Measurements from ENCODE around the gene PIP5KL1. TPM values are rescaled to one million over a fixed set of nuclear protein-coding genes. Genes with fewer than 3 reads are reported as not detected.

Gene PIP5KL1
- total and polyA plus RNA-seq, 7 experiments from 2014 or later = 0.17 to 2.9 (median 1.9) TPM; not detected in 1

DNA sequence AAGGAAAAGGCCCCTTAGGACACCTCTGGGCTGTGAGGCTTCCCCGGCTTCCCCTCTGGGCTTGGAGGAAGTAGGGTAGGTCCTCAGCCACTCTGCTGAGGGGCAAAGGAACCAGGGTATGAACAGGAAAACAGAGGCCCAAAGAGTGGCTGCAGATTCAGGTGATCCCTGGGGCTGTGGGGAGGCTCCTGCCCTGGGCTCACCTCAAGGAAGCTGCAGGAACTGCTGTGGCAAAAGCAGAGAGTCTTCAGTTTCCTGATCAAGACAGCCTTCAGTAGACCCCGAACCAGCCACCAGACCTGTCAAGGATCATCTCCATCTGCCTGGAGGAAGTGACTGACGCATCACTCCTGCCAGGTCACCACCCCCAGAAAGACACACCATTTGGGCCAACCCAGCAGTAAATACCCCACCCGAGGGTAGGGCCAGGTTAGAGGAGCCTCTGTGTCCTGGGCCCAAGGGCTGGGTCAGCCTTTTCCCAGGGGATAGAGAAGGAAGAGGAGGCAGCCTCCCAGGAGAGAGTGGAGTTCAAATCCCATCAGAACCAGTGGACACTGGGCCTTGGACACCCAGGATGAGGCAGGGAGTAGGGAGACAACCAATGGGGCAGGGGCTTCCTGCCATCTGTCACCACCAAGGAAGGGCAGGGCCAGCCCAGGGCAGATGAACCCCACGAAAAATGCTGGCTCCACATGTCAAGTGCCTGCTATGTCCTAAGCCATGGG, 25.4 kb downstream of the PIP5KL1 start:
- Histone ChIP-seq H3K9me3 (ENCODE audit: control insufficient read depth in 2 of 3, low read length in 3 of 3) (no peaks in the 10 kb centered on the region), H3K4me1 (ENCODE audit: control insufficient read depth in 2 of 2, insufficient read depth in 2 of 2, low read length in 2 of 2) (peaks cover 30 to 43% of the 10 kb centered on the region in 2 donors), H3K27me3 (ENCODE audit: control insufficient read depth in 2 of 2, insufficient read depth in 2 of 2, low read length in 2 of 2) (no peaks in the 10 kb centered on the region), H3K4me3 (ENCODE audit: low read length) (peak overlapping the region; percentile 72), H3K27ac (ENCODE audit: low read depth, low read length) (peak overlapping the region; percentile 95), H3K36me3 (ENCODE audit: control insufficient read depth in 2 of 3, insufficient read depth in 3 of 3, low read length in 3 of 3) (peaks cover 0 to 20% (median 0%) of the 10 kb centered on the region in 3 experiments)
- intact Hi-C loops (cut with micrococcal nuclease) = loop anchor here (1.0 to 5.0 kb wide), 4 partner anchors 12 to 453 kb away; partner anchors contain the start of genes LRSAM1 (in 1 of the 2), RPL12 (in 1 of the 2) and ST6GALNAC4 (in 1 of the 2)
- H3K9me3 Mint-ChIP-seq = no peaks in the 10 kb centered on the region
- ATAC-seq (peak; percentile 57), DNase-seq (peak in 8 of 9 donors; percentile 37 to 74 (median 55))
- peak overlapping the region; percentile 86 to 98 (median 94) for H3K4me3 Mint-ChIP-seq
- ChIA-PET CTCF (interaction anchor here (1.1 to 2.3 kb wide), 3 partner anchors 11 to 170 kb away, joined by 3 to 12 read pairs (median 10); partner anchors contain the start of genes ST6GALNAC4 and TOR2A), POLR2A (interaction anchor here (0.7 to 7.4 kb wide), 19 partner anchors 9 to 297 kb away, joined by 3 to 81 read pairs (median 4); partner anchors contain the start of genes CDK9, PTRH1, SH2D3C and ST6GALNAC4)
- peaks cover 36 to 63% (median 47%) of the 10 kb centered on the region in 7 donors for H3K4me1 Mint-ChIP-seq
- H3K36me3 Mint-ChIP-seq = peaks cover 0 to 11% (median 0%) of the 10 kb centered on the region in 5 donors
- H3K27me3 Mint-ChIP-seq = no peaks in the 10 kb centered on the region
- peak overlapping the region; percentile 96 to 100 (median 99) for H3K27ac Mint-ChIP-seq

DNA sequence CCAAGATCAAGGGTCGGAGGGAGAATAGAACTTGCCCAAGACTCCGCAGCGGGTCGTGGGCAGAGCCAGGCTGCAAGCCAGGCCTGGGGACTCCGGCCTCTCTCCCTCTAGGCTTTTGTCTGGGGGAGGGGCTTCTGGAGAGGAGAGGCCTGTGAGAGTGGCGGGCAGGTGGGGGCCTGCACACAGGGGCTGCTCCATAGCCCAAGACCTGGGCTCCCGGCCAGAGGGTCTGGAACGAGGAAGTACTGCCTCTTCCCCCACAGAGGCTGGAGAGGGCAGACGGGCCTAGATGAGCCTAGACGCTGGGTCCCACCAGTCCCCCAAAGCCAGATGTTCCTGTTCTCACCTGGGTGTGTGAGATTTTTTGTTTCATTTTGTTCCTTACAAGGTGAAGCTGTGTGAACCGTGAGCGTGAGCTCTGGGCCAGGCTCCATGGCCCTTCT, 26.0 kb downstream of the PIP5KL1 start:
- DNase-seq = peak in 1 of 9 donors; percentile 29
- Mint-ChIP-seq H3K9me3 (no peaks in the 10 kb centered on the region), H3K27me3 (no peaks in the 10 kb centered on the region), H3K27ac (peak overlapping the region; percentile 96 to 100 (median 99)), H3K36me3 (peaks cover 0 to 11% (median 0%) of the 10 kb centered on the region in 5 donors), H3K4me3 (peak overlapping the region; percentile 86 to 98 (median 94)), H3K4me1 (peaks cover 38 to 68% (median 52%) of the 10 kb centered on the region in 7 donors)
- Histone ChIP-seq H3K36me3 (ENCODE audit: control insufficient read depth in 2 of 3, insufficient read depth in 3 of 3, low read length in 3 of 3) (peaks cover 0 to 14% (median 0%) of the 10 kb centered on the region in 3 experiments), H3K4me3 (ENCODE audit: low read length) (peak overlapping the region; percentile 72), H3K4me1 (ENCODE audit: control insufficient read depth in 2 of 2, insufficient read depth in 2 of 2, low read length in 2 of 2) (peaks cover 35 to 49% of the 10 kb centered on the region in 2 donors), H3K27ac (ENCODE audit: low read depth, low read length) (peak overlapping the region; percentile 95), H3K9me3 (ENCODE audit: control insufficient read depth in 2 of 3, low read length in 3 of 3) (no peaks in the 10 kb centered on the region), H3K27me3 (ENCODE audit: control insufficient read depth in 2 of 2, insufficient read depth in 2 of 2, low read length in 2 of 2) (no peaks in the 10 kb centered on the region)
- intact Hi-C loops (cut with micrococcal nuclease) = loop anchor here (1.0 to 5.0 kb wide), 4 partner anchors 13 to 452 kb away; partner anchors contain the start of genes LRSAM1 (in 1 of the 2), RPL12 (in 1 of the 2) and ST6GALNAC4 (in 1 of the 2)
- POLR2A ChIA-PET = interaction anchor here (0.6 to 7.4 kb wide), 10 partner anchors 8 to 1985 kb away, joined by 3 to 81 read pairs (median 3); partner anchors contain the start of genes CDK9, SH2D3C and ST6GALNAC4
- peak; percentile 2 for ATAC-seq
- CTCF ChIA-PET = interaction anchor here (1.0 kb wide), 1 partner anchor 139 kb away, joined by 3 read pairs; no protein-coding TSS in a partner anchor

DNA sequence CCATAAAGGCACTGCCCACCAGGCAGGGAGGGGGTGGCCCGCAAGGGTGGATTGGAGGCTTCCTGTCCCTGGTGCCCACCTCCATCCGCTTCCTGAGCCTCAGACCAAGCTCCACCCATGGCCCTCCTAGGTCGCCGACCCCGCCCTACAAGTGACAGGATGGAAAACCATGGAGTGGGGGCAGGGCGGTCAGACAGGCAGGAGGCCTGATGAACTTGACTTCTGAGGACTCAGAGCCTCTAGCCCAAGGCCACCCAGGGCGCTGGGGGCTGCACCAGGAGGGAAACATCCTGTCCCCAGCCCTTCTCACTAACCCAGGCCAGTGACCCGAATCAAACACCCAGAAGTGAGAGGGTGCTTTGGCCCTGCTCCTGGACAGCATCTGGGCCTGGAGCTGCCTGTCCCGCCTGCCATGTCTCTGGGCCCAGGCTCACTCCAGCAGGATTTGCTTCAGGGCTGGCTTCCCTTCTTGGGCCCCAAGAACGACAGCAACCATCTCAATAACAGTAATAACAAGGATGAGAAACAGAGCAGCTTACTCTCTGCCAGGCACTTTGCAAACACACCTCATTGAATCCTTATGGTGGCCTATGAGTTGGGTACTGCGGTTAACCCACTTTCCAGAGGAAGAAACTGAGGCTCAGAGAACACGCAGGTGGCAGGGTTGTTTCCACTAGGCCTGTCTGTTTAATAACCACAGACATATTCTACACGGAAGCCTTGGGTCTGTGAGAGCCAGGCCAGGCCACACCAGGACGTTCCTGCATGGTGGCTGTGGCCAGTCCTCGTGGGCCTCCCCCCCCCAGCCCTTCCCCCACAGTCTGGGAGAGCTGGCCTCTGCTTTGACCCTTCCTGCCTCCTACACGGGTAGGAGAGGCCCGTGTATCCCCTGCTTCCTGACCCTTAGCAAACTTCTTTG, 26.8 kb downstream of the PIP5KL1 start:
- no peaks in the 10 kb centered on the region for H3K9me3 ChIP-seq (ENCODE audit: control insufficient read depth in 2 of 3, low read length in 3 of 3)
- intact Hi-C loops (cut with micrococcal nuclease) = no loop called here
- Mint-ChIP-seq H3K27me3 (no peaks in the 10 kb centered on the region), H3K27ac (peak overlapping the region; percentile 96 to 100 (median 99)), H3K9me3 (no peaks in the 10 kb centered on the region), H3K4me1 (peaks cover 38 to 68% (median 52%) of the 10 kb centered on the region in 7 donors), H3K4me3 (peak overlapping the region; percentile 86 to 98 (median 94)), H3K36me3 (peaks cover 0 to 11% (median 0%) of the 10 kb centered on the region in 5 donors)
- ATAC-seq (no peak), DNase-seq (peak in 6 of 9 donors; percentile 27 to 87 (median 52))
- ChIA-PET POLR2A (interaction anchor here (0.6 to 7.4 kb wide), 12 partner anchors 8 to 1986 kb away, joined by 3 to 81 read pairs (median 4); partner anchors contain the start of genes CDK9, SH2D3C, ST6GALNAC4 and TTC16), CTCF (interaction anchor here (0.6 to 1.1 kb wide), 3 partner anchors 117 to 295 kb away, joined by 3 read pairs; no protein-coding TSS in a partner anchor)
- H3K36me3 ChIP-seq (ENCODE audit: control insufficient read depth in 2 of 3, insufficient read depth in 3 of 3, low read length in 3 of 3) = peaks cover 0 to 12% (median 0%) of the 10 kb centered on the region in 3 experiments
- H3K27ac ChIP-seq (ENCODE audit: low read depth, low read length) = peak overlapping the region; percentile 95
- peak overlapping the region; percentile 72 for H3K4me3 ChIP-seq (ENCODE audit: low read length)
- no peaks in the 10 kb centered on the region for H3K27me3 ChIP-seq (ENCODE audit: control insufficient read depth in 2 of 2, insufficient read depth in 2 of 2, low read length in 2 of 2)
- peaks cover 35 to 49% of the 10 kb centered on the region in 2 donors for H3K4me1 ChIP-seq (ENCODE audit: control insufficient read depth in 2 of 2, insufficient read depth in 2 of 2, low read length in 2 of 2)

DNA sequence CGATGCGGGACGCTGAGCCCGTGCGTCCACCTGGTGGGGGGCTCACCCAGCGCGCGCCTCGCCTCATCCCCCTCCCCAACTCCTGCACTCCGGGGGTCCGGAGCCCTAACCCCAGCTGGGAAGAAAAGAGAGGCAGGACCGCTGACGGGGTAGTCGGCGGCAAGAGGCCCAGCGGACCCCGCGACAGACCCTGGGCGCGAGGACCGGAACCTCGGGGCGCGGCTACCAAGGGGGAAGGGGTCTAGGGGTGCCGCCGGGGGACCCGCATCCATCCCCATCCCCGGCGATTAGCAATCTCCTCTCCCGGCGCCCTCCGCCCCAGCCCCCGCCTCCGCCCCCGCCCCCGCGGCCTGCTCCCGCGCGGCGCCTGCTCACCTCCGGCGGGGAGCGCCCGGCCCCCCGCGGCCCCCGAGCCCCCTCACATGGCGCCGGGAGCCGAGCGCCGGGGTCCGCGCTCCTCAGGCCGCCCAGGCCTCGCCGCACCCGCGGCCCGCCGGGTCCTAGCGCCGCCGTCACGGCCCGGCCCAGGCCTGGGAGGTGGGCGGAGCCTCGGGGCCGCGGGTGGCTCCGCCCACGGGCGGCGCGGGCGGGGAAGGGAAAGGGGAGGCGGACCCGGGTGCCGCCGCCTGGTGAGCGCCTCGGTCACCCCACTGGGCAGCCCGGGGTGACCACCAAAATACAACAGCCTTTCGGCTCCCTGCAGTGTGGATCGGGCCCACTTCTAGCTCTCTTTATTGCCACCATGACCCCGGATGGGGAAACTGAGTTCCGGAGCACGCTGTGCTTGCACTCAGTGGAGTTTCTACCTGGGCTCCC, 31.2 kb downstream of the PIP5KL1 start, which contains the start of gene ST6GALNAC6:
Gene ST6GALNAC6 (minus strand): TSS at position 476 of the 816 bp plus-strand sequence. CDS start 1,622 bp downstream, outside the sequence.
- Histone ChIP-seq H3K4me3 (ENCODE audit: low read length) (peak within 1 kb of the TSS; percentile 68), H3K36me3 (ENCODE audit: control insufficient read depth in 2 of 3, insufficient read depth in 3 of 3, low read length in 3 of 3) (peaks cover 7 to 26% (median 11%) of the 10 kb centered on the region in 3 experiments), H3K27ac (ENCODE audit: low read depth, low read length) (peak within 1 kb of the TSS; percentile 78), H3K27me3 (ENCODE audit: control insufficient read depth in 2 of 2, insufficient read depth in 2 of 2, low read length in 2 of 2) (no peaks in the 10 kb centered on the region), H3K9me3 (ENCODE audit: control insufficient read depth in 2 of 3, low read length in 3 of 3) (peaks cover 0 to 11% (median 3%) of the 10 kb centered on the region in 3 experiments), H3K4me1 (ENCODE audit: control insufficient read depth in 2 of 2, insufficient read depth in 2 of 2, low read length in 2 of 2) (peaks cover 24 to 26% of the 10 kb centered on the region in 2 donors)
- CTCF ChIA-PET = interaction anchor here (1.1 to 2.3 kb wide), 2 partner anchors 10 to 22 kb away, joined by 4 to 5 read pairs; no protein-coding TSS in a partner anchor
- H3K27me3 Mint-ChIP-seq = no peaks in the 10 kb centered on the region
- peaks cover 7 to 33% (median 26%) of the 10 kb centered on the region in 5 donors for H3K36me3 Mint-ChIP-seq
- intact Hi-C loops (cut with micrococcal nuclease) = loop anchor here in 1 of 2 donors (1.0 kb wide), 1 partner anchor 18 kb away; the partner anchor contains the start of gene ST6GALNAC4
- H3K9me3 Mint-ChIP-seq = peaks cover 0 to 18% (median 2%) of the 10 kb centered on the region in 11 donors
- peak in 8 of 9 donors; percentile 46 to 90 (median 57) for DNase-seq
- peaks cover 20 to 59% (median 39%) of the 10 kb centered on the region in 7 donors for H3K4me1 Mint-ChIP-seq
- POLR2A ChIA-PET = interaction anchor here (0.6 to 2.6 kb wide), 5 partner anchors 10 to 164 kb away, joined by 3 to 12 read pairs (median 3); partner anchors contain the start of gene TOR2A
- H3K27ac Mint-ChIP-seq = peak within 1 kb of the TSS; percentile 36 to 91 (median 85)
- H3K4me3 Mint-ChIP-seq = peak within 1 kb of the TSS; percentile 74 to 90 (median 88)
- peak; percentile 94 for ATAC-seq

Measured in naive thymus-derived CD4-positive, alpha-beta T cell (primary cell).